ENCODE results near the gene SLC38A10. TPM values are rescaled to one million over a fixed set of nuclear protein-coding genes. Genes with fewer than 3 reads are reported as not detected.

SLC38A10 gene
- total and polyA plus RNA-seq, 12 donors: 17.6 to 190 (median 102) TPM

DNA sequence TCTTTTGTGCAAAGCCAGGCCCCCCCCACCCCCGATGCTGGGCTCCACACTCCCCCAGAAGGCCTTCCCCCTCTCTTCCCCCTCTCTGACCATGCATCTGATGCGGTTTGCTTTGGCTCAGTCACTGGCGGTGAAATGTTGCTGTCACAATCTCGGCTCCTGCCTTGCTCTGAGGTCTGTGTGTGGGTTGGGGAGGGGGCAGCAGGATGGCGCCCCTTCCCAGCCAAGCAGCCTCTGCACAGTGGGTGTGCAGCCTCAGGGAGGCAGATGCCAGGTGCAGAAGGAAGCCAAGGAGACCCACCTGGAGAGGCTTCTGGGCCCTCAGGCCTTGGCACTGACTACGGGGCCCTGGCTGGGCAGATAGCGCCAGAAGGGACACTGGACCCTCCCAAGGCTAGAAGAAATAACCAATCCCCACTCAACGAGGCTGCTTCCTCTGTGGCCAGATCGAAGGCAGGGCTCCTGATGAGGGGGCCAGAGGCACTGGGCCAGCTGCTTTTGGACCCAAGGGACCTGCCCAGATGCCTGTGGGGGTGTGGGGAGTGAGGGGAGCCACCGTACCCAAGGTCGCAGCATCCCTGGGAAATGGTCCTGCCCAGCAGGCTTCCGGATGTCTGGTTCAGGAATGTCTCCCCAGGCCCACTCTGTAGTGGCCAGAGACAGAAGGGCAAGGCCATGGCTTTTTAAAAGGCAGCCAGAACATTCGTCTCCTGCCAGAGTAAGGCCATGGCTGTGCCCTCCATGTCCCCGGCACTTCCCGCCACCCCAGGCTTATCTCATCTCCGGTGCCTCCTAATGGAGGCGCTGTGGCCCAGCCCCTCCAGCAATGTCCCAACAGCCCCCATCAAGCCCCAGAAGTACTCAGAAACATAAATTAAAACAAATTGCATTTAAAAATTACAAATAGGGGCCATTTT, 43.4 kb upstream of the SLC38A10 start:
- intact Hi-C loops (cut with DNase I): no loop called here
- Histone ChIP-seq H3K27me3 (no peaks in the 10 kb centered on the region), H3K9me3 (replicated peaks in 1 of 3) (no peaks in the 10 kb centered on the region), H3K36me3 (replicated peaks in 1 of 2) (no peaks in the 10 kb centered on the region), H3K4me3 (no peak overlapping the region), H3K27ac (peak overlapping the region in 4 of 5 donors; percentile 27 to 88 (median 64)), H3K4me1 (replicated peaks in 1 of 2) (peaks cover 44 to 59% of the 10 kb centered on the region in 2 donors)
- peak in 6 of 7 donors; percentile 43 to 87 (median 74) for DNase-seq
- WGBS, 4 donors: 18 to 35% (median 29%) methylated on average over 5 to 17 of the region's 17 CpGs
- TF ChIP-seq, protein P1, sequence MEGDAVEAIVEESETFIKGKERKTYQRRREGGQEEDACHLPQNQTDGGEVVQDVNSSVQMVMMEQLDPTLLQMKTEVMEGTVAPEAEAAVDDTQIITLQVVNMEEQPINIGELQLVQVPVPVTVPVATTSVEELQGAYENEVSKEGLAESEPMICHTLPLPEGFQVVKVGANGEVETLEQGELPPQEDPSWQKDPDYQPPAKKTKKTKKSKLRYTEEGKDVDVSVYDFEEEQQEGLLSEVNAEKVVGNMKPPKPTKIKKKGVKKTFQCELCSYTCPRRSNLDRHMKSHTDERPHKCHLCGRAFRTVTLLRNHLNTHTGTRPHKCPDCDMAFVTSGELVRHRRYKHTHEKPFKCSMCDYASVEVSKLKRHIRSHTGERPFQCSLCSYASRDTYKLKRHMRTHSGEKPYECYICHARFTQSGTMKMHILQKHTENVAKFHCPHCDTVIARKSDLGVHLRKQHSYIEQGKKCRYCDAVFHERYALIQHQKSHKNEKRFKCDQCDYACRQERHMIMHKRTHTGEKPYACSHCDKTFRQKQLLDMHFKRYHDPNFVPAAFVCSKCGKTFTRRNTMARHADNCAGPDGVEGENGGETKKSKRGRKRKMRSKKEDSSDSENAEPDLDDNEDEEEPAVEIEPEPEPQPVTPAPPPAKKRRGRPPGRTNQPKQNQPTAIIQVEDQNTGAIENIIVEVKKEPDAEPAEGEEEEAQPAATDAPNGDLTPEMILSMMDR (IDR thresholded peaks at IDR 0.05): no peak
- TF ChIP-seq POLR2A (IDR thresholded peaks at IDR 0.05): no peak

DNA sequence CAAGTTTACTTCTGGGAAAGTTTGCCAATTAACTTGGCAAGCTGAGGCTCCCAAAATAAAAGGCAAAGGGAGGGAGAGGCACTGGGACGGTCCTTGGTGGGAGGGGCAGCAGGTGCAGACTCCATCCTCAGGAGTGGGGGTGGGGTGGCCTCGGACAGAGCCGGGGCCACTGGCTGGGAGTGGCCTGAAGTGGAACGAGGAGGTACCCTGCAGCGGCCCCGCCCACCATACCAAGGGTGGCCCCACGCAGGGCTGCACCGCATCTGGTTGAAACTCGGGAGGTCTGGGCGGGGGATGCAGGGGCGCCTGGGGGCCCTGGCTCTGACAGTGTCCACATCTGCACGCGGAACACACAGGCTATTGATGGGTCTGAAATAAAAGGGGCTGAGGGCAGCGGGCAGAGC, 42.4 kb upstream of the SLC38A10 start:
- intact Hi-C loops (cut with DNase I): no loop called here
- H3K36me3 ChIP-seq (replicated peaks in 1 of 2): no peaks in the 10 kb centered on the region
- H3K4me3 ChIP-seq: no peak overlapping the region
- H3K9me3 ChIP-seq (replicated peaks in 1 of 3): no peaks in the 10 kb centered on the region
- peak in 6 of 7 donors; percentile 49 to 92 (median 74) for DNase-seq
- TF ChIP-seq, protein P1 (IDR thresholded peaks at IDR 0.05): no peak
- no peak for TF ChIP-seq POLR2A (IDR thresholded peaks at IDR 0.05)
- peak overlapping the region in 2 of 5 donors; percentile 67 to 88 for H3K27ac ChIP-seq
- 50 to 58% (median 52%) methylated on average over 8 to 14 of the region's 14 CpGs for WGBS, 4 donors
- peaks cover 33 to 56% of the 10 kb centered on the region in 2 donors for H3K4me1 ChIP-seq (replicated peaks in 1 of 2)
- H3K27me3 ChIP-seq: no peaks in the 10 kb centered on the region

DNA sequence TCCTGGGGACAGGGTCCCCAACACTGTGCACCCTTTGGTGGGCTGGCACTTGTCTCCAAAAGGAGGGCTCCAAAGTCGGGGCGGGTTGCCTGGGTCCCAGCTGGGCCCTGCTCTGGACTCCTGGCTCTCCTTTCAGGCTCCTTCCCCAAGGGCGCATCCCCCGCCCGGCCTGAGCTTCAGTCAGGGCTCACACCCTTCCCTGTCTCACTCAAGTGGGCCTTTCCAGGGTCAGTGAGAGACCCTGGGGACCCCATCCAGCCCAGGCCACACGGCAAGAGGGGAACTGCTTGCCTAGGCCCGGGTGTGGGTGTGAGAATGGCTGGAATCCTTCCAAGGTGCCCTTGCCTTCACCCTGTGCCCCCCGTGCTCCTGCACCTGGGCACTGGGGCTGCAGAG, 41.8 kb upstream of the SLC38A10 start:
- peak in 2 of 7 donors; percentile 25 to 29 for DNase-seq
- TF ChIP-seq POLR2A (IDR thresholded peaks at IDR 0.05): no peak
- TF ChIP-seq, protein P1 (IDR thresholded peaks at IDR 0.05): no peak
- no peaks in the 10 kb centered on the region for H3K27me3 ChIP-seq
- no peaks in the 10 kb centered on the region for H3K36me3 ChIP-seq (replicated peaks in 1 of 2)
- H3K4me3 ChIP-seq: no peak overlapping the region
- H3K27ac ChIP-seq: peak overlapping the region in 2 of 5 donors; percentile 67 to 88
- intact Hi-C loops (cut with DNase I): no loop called here
- H3K9me3 ChIP-seq (replicated peaks in 1 of 3): no peaks in the 10 kb centered on the region
- peaks cover 33 to 51% of the 10 kb centered on the region in 2 donors for H3K4me1 ChIP-seq (replicated peaks in 1 of 2)
- WGBS, 4 donors: 53 to 62% (median 59%) methylated on average over 5 to 8 of the region's 8 CpGs

DNA sequence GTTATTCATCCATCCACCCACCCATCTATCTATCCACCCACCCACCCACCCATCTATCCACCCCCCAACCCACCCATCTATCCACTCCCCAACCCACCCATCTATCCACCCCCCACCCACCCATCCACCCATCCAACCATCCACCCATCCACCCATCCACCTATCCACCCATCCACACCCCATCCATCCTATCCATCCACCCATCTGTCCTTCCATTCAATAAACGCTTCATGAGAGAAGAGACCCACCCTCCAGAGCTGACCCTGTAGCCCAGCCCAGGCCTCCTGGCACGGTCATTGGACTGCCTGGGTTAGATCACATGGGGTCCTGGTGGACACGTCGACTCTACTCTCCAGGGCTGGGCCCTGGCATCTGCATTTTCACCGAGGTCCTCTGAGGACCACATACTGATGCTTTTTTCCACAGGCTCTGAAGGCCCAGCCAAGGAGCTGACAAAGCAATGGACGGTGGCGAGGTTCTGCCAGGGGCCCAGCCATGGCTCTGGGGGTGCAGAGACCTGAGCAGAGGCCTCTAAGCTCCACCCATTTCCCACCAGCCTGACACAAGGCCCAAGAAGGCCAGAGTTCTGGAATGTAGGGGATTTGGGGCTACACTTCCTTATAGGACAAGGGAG, 41.3 kb upstream of the SLC38A10 start:
- peak overlapping the region in 1 of 5 donors; percentile 88 for H3K27ac ChIP-seq
- no peaks in the 10 kb centered on the region for H3K36me3 ChIP-seq (replicated peaks in 1 of 2)
- peak in 1 of 7 donors; percentile 16 for DNase-seq
- intact Hi-C loops (cut with DNase I): no loop called here
- no peaks in the 10 kb centered on the region for H3K9me3 ChIP-seq (replicated peaks in 1 of 3)
- 90 to 97% (median 95%) methylated on average over 5 to 7 of the region's 7 CpGs for WGBS, 4 donors
- TF ChIP-seq POLR2A (IDR thresholded peaks at IDR 0.05): no peak
- no peaks in the 10 kb centered on the region for H3K27me3 ChIP-seq
- H3K4me3 ChIP-seq: no peak overlapping the region
- H3K4me1 ChIP-seq (replicated peaks in 1 of 2): peaks cover 31 to 48% of the 10 kb centered on the region in 2 donors
